HG03442 (cell line): ENCODE results near the gene RFFL.
"Not testable (repeated sequence)": the region's sequence is repeated elsewhere in the genome, so short reads cannot be mapped to it uniquely, and the experiment has no call there.

Experiments
- ATAC-seq: cut with Tn5 transposase; IDR thresholded peaks from one replicate; pipeline ENCODE4 v1.9.1; 2021; ENCODE audit warnings: mild to moderate bottlenecking, moderate library complexity; ENCODE audit not compliant: unreplicated experiment

Gene RFFL

DNA sequence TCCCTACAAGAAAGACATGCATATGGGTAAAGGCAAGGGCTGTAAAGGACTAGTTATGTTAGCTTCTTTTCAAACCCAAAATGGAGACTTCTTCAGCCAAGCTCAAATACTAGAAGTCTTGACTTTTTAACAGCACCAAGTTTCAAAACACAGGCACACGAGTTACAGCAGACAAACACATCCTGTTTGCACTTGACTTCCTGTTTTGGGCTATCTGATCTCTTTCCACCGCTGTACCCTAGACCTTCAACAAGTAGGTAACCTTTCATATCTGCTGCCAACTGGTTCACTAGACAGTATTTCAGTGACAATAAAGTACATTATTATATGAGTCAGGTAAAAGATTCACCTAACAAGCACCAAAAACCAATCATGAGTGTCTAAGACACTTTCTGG lies 12.3 kb downstream of the RFFL start:
- ATAC-seq, result no peak

DNA sequence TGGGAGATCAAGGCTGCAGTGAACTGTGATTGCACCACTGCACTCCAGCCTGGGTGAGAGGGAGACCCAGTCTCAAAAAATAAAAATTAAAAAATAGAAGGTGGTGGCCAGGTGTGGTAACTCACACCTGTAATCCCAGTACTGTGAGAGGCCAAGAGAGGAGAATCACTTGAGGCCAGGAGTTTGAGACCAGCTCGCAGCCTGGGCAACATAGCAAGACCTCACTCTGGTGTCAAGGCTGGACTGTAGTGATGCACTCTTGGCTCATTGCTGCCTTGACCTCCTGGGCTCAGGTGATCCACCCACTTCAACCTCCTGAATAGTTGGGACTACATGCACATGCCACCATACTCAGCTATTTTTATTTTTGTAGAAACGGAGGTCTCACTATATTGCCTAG lies 13.3 kb downstream of the RFFL start:
- ATAC-seq, result no peak

DNA sequence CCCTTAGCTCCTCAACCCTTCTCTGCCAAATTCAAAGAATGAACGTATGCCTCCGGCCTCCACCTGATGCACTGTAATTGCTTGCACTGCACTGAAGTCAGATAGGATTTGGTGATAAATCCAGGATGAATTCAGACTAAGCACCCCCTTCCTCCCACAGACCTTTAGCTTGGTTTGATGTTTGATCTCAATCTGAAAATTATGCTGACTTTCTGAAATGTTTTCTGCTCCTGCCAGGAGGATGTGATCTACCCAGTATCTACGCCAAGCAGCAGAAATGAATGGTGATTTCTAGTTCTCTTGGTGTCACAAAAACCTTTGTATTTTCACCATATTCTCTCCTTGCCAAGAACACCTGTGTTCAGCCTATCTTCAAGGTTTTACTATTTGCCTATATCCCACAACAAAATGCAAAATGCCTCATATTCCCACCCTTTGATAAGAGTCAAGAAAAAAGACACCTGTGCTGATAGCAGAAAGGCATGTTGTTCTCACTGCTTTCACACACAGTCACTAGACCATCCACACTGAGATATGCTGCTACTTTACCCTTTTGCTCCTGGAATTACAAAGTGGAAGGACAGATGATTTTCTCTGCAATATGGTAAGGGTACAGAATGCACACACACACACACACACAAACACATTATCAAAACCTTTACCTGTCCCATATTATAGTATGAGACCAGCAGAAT lies 14.7 kb downstream of the RFFL start:
- no peak for ATAC-seq

DNA sequence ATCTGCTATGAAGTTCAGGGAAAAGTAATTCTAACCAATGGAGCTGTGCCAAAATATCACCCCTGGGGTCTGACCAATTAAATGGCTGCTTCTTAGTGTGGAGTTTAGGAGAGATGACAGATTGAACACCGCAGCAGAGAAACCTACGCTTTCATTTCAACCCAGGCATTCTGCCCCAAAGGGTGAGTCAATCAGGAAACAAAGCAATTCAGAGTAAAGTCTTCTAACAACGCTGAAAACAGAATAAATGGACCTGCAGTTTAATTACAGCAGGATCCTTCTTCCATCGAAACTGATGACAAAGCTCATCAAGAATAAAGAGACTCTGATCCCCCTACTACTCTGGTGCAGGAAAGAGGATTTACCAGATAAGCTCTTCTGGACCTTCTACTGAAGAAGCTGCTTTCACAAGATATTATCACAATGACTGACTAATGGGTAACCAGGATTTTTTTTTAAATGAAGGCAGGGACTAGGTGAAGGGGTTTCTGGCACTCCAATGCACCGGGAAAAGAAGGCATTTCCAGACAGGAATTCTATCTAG lies 16.7 kb downstream of the RFFL start:
- ATAC-seq, result peak; percentile 46

DNA sequence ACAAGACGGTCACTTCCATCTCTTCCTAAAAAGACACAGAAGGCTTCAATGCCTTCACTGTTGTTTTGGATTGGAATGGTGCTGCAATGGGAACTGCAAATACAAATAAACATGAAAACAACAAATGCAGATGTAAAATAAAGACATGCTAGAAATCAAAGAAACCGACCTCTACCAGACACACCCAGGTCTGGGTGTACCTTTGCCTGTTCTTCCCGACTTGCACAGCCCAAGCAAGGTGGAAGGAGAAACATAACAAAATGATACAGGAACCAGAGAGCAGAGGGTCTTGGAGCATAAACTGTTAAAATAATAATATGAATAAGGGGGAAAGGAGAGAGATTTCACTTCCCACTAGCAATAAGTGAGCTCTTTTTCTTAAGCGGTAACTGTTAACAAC lies 17.3 kb downstream of the RFFL start:
- ATAC-seq, result no peak

DNA sequence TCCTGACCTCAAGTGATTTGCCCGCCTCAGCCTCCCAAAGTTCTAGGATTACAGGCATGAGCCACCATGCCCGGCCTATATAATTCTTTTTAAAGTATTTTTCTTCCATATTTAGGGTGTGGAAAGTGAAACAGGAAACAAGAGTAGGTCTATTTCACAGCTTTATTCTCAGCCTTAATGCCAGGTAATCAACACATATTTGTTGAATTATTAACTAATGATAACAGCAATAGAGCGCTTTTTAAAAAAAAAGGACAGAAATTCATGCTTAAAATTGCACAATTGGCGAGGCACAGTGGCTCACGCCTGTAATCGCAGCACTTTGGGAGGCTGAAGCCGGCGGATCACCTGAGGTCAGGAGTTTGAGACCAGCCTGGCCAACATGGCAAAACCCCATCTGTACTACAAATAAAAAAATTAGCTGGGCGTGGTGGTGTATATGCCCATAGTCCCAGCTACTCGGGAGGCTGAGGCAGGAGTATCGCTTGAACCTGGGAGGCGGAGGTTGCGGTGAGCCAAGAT lies 18.0 kb downstream of the RFFL start:
- ATAC-seq, result not testable (repeated sequence)

DNA sequence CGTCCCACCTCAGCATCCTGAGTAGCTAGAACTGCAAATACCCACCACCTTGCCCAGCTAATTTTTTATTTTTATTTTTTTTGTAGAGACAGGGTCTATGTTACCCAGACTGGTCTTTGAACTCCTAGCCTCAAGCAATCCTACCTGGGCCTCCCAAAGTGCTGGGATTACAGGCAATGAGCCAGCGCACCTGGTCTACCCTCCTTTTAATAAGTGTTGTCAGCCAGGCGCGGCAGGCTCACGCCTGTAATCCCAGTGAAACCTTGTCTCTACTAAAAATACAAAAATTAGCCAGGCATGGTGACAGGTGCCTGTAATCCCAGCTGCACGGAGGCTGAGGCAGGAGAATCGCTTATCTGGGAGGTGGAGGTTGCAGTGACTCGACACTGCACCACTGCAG lies 19.3 kb downstream of the RFFL start:
- no peak for ATAC-seq

DNA sequence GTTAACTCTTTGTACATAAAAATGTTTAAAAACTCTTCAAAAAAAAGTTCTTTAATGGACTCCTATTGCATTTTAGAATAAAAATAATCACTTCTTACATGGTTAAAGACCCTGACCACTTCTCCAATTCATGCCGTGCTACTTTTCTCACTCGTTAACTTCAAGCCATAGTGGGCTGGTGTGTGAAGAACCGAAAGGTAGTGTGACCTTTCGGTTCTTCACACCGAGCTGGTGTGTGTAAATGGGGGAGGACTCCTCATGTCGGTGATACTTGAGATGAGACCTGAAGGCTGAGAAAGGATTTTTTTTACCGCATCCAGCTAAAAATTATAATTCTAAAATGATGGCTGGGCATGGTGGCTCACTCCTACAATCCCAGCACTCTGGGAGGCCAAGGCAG lies 22.1 kb downstream of the RFFL start:
- no peak for ATAC-seq

DNA sequence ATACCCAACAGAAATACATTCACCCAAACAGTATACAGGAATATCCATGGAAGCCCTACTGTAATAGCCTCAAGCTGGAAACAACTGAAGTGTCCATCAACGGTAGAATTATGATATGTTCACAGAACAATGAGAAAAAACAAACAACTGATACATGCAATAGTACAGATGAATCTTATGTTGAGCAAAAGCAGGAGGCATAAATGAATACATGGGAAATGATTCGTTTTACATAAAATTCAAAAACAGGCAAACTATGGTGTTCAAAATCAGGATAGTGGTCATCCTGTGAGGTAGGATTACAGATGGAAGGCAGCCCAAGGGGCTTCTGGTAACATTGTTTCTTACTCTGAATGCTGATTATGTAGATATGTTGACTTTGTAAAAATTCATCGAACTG lies 25.1 kb downstream of the RFFL start:
- ATAC-seq, result no peak

DNA sequence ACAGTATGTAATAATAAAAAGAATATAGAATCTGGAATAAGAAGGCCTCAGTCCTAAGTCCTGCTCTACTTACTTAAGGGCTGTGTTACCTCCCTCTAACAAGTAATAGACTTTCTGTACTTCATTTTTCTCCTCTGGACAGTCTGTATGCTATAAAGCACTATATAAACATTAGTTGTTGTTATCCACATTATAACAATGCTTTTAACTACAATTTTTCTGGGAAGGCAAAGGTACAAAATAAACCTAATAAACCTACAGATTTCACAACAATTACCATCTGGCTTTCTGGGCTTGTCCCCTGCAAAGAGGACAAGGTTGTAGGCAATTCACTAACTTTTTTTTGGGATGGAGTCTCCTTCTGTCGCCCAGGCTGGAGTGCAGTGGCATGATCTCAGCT lies 32.7 kb downstream of the RFFL start:
- ATAC-seq, result no peak

DNA sequence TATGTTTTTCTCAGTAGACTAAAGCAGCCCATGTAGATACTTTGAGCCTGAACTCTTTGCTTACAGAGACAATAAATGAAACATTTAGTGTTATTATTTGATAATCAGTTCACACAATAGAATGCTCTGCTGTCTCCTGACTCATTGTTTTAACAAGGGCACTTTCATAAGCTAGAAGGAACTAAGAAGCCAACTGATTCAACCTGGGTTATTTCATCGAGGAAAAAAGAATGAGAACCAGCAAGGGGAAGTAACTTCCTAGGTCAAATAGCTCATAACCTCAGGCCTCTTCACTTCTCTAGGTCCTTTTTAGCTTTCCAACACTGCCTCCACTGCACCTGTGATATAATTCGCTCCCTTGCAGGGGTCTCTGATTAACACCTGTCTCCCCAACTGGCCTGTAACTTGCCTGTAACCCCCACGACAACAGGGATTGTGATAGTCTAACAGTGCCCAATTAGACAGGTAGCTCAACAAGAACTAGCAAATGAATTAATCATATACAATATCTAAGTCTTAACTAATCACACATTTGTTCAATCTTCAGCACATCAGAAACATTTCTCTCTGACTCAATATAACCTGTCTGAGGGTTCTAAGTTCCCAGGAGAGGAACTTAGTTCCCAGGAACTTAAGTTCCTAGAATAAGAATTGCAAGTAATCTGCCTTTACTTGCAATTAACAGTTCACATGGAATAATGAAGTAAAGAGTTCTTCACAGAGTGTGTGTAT lies 34.8 kb downstream of the RFFL start:
- no peak for ATAC-seq

DNA sequence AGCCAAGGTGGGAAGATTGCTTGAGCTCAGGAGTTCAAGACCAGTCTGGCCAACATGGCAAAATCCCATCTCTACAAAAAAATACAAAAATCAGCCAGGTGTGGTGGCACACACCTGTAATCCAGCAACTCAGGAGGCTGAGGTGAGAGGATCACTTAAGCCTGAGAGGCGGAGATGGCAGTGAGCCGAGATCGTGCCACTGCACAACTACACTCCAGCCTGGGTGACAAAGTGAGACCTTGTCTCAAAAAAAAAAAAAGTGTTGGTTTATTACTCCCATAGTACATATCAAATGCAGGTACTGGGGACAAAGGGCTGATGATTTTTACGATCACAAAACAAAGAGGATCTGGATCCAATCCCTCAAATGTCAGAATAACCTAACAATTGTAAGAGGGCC lies 35.4 kb downstream of the RFFL start:
- not testable (repeated sequence) for ATAC-seq

DNA sequence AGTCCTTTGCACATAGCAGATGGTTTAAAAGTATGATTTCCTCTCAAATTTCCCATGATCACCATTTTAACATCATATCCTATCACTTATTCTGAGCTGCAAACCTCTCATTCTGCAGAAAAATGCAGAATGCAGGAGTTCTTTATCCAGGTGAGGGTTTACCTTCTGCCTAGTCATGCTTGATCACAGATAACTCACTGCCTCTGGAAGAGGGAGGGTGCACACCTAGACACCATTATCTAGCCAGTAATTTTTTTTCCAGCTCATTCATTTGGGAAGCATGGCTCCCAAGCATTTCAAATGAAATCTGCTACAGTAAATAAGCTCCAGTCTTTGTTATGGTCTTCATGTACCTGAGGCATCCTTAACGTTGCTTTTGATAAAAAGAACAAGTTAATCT lies 38.0 kb downstream of the RFFL start:
- ATAC-seq, result no peak

DNA sequence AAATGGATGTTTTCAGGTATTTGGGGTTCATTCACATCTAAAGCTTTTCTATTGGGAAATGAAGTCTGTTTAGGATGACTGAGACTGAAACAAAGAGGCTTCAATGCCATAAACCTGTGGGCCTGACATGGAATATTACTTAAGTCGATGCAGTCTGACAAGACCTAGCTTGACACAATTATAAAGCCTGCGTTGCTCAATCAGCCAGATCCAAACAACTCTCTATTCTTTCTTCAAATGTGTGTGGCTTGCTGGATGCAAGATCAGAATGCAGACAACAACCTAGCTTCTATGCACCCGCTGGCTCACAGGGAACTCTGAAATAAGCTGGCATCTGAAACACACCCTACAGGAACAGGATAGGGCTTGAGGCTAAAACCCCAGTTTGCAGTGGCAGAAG lies 40.0 kb downstream of the RFFL start:
- no peak for ATAC-seq

DNA sequence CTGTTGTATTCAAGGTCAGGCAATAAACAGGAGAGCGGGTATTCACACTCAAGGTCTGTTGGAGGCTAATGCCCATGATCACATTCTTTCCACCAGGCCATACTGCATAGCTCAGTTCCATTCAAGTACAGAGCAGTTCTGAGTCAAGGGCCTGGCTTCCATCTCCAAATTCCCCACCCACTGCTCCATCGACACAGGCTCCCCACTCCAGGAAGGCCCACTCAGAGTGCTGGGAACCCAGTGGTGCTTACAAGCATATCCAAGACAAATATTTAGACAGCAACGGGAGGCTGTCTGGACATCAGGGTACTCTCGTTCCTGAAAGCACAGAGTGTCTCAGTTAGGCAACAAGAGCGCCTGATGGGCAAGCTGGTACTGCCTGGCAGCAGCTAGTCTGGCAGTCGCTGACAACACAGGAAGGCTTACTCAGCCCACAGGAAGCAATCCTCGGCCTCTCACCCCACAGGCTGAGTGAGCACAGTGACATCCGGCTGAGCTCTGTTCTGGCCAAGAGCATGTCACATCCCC lies 40.9 kb downstream of the RFFL start:
- peak; percentile 53 for ATAC-seq

DNA sequence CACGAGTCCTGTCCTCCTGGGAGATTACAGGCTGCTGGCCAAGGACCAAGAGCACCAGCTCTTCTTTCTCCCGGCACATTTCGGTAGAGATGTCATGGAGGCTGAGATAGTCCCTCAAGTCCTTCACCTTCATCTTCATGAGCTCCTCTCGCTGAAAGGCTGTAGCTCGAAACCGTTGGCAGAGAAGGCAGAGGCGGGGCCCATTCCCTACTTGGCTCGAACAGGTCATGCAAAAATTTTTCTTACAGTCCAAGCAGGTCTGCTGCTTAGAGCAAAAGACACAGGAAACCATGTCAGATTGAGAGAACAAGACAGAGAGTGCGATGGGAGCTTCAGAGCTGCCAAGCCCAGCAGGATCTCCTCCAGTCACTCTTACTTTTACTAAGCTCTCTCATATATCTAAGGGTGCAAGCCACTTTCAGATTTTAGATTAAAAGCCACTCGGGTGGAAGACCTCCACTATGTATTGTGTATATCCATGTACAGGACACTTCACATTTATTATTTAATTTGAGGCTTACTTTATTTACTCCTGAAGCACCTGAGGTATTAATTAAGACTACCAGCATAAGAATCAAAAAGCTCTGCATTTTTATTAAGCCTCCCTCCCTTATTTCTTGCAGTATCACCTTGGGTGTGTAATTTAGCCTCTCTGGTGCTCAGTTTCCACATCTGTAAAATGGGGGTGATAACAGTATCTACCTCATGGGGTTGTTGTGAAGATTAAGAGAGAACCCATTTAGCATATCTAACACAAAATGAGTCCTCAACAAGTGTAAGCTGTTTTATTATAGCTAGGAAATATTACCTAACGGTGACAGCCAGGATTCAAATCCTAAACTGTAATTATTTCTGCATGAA lies 41.8 kb downstream of the RFFL start:
- ATAC-seq, result no peak

DNA sequence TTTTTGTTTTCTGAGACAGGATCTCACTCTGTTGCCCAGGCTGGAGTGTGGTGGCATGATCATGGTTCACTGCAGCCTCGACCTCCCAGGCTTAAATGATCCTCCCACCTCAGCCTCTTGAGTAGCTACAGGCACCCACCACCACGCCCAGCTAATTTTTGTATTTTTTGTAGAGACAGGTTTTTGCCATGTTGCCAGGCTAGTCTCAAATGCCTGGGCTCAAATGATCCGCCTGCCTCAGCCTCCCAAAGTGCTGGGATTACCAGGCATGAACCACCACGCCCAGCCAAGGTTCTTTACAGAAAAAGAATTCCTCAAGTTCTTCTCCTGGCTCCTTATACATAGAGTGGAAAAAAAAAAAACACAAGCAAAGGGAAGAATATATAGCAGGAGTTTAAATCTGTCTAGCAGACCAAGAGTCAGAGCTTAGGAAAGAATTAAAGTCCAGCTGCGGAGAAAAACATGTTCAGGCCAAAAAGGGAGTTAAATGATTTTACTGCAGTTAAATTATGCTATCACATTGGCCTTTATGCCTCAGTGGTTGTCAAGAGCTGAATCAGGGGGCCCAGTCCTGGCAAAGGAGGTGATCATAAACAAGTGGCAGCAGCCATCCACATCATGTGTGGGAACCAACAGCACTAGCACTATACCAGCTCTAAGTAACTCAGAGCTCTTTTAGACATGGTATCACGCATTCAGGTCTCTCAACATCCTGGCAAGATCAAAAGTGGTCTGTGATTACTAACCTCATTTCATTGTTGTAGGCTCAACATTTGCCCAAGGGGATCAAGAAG lies 43.9 kb downstream of the RFFL start:
- ATAC-seq, result no peak

DNA sequence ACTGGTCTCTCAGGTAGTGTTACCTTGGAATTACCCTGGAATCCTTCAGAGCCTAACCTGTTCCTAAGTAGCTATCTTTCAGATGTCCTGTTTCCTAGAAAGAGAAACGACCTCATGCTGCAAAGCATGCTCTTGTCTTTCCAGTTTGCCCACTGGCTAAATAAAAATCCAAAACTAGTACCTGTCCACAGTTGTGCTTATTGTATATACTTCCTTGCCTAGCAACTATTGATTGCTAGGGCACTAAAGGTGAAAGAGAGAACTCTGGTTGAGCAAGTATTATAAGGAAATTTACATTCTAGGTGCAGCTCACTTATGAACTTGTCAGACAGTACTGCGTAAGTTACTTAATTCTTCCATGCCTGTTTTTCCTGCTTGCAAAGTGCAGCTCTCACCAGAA lies 44.7 kb downstream of the RFFL start:
- ATAC-seq, result no peak

DNA sequence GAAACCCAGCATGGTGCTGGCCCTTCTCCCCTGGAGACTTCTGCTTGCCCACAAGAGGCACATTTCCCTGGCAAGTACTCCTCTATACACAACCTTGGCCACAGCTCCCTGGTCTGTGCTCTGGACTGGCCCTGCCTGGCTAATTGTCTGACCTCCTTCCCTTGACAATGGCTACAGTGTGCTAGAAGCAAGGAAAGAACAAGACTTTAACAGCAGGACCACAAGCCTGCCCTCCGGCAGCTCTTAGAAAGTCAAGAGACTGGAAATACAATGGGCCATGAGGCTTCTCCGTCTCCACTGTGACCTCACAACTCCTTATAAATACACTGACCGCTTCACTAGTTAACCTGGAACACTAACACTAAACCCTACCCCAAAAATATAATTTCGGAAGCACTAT lies 46.5 kb downstream of the RFFL start:
- no peak for ATAC-seq

DNA sequence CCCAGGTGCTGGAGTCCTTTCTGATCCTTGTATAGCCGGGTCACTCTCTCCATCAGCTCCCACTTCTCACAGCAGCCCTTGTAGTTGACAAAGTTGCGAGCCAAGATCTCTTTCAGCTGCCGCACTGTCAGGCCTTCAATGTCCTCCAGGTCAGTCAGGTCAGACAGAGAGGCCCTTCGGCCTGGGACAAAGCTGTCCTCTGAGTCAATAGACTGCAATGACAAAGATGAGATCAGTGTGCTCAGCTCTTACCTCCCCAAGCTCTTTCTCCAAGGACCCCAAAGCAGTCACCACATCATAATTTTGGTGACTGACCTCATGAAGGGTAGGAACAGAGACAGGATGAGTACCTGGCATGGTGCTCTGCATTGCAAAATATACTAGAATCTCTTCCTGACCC lies 47.1 kb downstream of the RFFL start:
- ATAC-seq, result no peak
